Activated T-cell treated with anti-CD3 and anti-CD28 coated beads, Interleukin-2, amount 50 U/mL, for 4 hours (primary cell): ENCODE data around the gene SIRT1. TPM values are rescaled to one million over a fixed set of nuclear protein-coding genes. Genes with fewer than 3 reads are reported as not detected.

Experiments used
- ATAC-seq, 2 donors: fragments of 200-7000 bp; cut with Tn5 transposase; one replicate each; pipeline ENCODE4 v1.10.0; 2021
- DNase-seq: peaks from one replicate; pipeline ENCODE4 v3.0.0-alpha.2; 2020
- H3K27me3 Mint-ChIP-seq: one replicate; pipeline ENCODE4 v1.8.0; 2021; ENCODE audit warnings: low read depth, mixed read lengths
- H3K36me3 Mint-ChIP-seq: one replicate; pipeline ENCODE4 v1.8.0; 2022; ENCODE audit warnings: mixed read lengths; ENCODE audit not compliant: insufficient read depth
- H3K4me1 Mint-ChIP-seq: one replicate; pipeline ENCODE4 v1.8.0; 2021; ENCODE audit warnings: low read depth, mixed read lengths
- H3K4me3 Mint-ChIP-seq: one replicate; pipeline ENCODE4 v1.8.0; 2021; ENCODE audit warnings: mild to moderate bottlenecking, moderate library complexity, mixed read lengths
- H3K9me3 Mint-ChIP-seq: one replicate; pipeline ENCODE4 v1.8.0; 2021; ENCODE audit warnings: mixed read lengths
- total RNA-seq, 3 donors: library from RNA; stranded (reverse); gene quantifications; one replicate each; pipeline ENCODE4 v1.2.1, GENCODE V29; 2021

SIRT1 gene
- total RNA-seq, 3 donors from 2014 or later, result 14.8 to 17.3 (median 15.2) TPM

- ATAC-seq (no peak), DNase-seq (no peak)
- H3K9me3 Mint-ChIP-seq, result no peaks in the 10 kb centered on the region
- H3K27me3 Mint-ChIP-seq, result no peaks in the 10 kb centered on the region
- H3K4me1 Mint-ChIP-seq, result peaks cover 19% of the 10 kb centered on the region
- H3K36me3 Mint-ChIP-seq, result peaks cover 40% of the 10 kb centered on the region
- no peak overlapping the region for H3K4me3 Mint-ChIP-seq
These were observed 30.4 kb downstream of the SIRT1 start for GRCh38 chr10:67914777-67915340.

GRCh38 chr10:67917169-67917568, 32.7 kb downstream of the SIRT1 start:
- H3K9me3 Mint-ChIP-seq, result no peaks in the 10 kb centered on the region
- H3K4me1 Mint-ChIP-seq, result peaks cover 18% of the 10 kb centered on the region
- no peaks in the 10 kb centered on the region for H3K27me3 Mint-ChIP-seq
- DNase-seq, result no peak
- peaks cover 33% of the 10 kb centered on the region for H3K36me3 Mint-ChIP-seq
- ATAC-seq, result no peak
- H3K4me3 Mint-ChIP-seq, result no peak overlapping the region

DNA sequence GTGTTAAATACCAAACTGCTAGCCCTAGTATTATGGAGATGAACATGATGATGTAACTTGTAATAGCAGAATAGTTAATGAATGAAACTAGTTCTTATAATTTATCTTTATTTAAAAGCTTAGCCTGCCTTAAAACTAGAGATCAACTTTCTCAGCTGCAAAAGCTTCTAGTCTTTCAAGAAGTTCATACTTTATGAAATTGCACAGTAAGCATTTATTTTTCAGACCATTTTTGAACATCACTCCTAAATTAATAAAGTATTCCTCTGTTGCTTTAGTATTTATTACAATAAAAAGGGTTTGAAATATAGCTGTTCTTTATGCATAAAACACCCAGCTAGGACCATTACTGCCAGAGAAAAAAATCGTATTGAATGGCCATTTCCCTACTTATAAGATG, 33.2 kb downstream of the SIRT1 start:
- H3K27me3 Mint-ChIP-seq, result no peaks in the 10 kb centered on the region
- ATAC-seq (no peak), DNase-seq (no peak)
- no peaks in the 10 kb centered on the region for H3K9me3 Mint-ChIP-seq
- peaks cover 28% of the 10 kb centered on the region for H3K36me3 Mint-ChIP-seq
- H3K4me1 Mint-ChIP-seq, result peaks cover 13% of the 10 kb centered on the region
- H3K4me3 Mint-ChIP-seq, result no peak overlapping the region

DNA sequence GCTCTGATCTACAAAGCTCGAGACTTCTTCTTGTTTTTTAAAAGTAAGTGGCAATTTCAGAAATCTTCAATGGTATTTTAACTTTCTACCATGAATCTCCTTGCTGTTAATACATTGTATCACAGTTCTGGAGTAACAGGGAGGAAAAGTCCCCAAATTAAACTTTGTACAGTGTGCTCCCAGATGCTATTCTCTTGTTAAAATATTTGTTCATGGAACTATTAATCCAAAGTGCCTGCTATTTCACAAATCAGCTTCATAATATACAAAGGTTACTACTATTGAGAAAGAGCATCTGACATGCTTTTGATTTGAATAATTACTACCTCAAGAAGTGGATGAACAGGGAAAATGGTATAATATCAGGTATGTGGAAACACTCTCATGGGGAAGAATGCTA, 36.6 kb downstream of the SIRT1 start:
- DNase-seq, result no peak
- peaks cover 21% of the 10 kb centered on the region for H3K36me3 Mint-ChIP-seq
- ATAC-seq, result no peak
- H3K4me3 Mint-ChIP-seq, result no peak overlapping the region
- H3K27me3 Mint-ChIP-seq, result no peaks in the 10 kb centered on the region
- no peaks in the 10 kb centered on the region for H3K9me3 Mint-ChIP-seq
- H3K4me1 Mint-ChIP-seq, result peaks cover 3% of the 10 kb centered on the region

DNA sequence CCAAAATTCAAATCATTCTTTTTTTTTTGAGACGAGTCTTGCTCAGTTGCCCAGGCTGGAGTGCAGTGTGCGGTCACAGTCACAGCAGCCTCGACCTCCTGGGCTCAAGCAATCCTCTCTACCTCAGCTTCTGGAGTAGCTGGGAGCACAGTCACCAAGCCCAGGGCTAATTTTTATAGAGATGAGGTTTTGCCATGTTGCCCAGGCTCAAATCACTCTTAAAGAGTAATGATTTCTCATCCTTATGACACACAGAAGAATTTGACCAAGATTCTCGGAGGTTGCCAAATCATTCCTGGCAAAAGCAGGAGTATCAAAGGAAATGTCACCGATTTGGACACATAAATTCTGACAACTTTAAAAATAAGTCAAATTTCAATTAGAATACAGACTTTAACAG, 39.1 kb downstream of the SIRT1 start:
- DNase-seq (no peak), ATAC-seq (no peak)
- Mint-ChIP-seq H3K4me1 (no peaks in the 10 kb centered on the region), H3K9me3 (no peaks in the 10 kb centered on the region), H3K27me3 (no peaks in the 10 kb centered on the region), H3K36me3 (peaks cover 14% of the 10 kb centered on the region), H3K4me3 (no peak overlapping the region)

GRCh38 chr10:67924136-67924535, 39.7 kb downstream of the SIRT1 start:
- Mint-ChIP-seq H3K4me1 (no peaks in the 10 kb centered on the region), H3K36me3 (peaks cover 12% of the 10 kb centered on the region), H3K4me3 (no peak overlapping the region), H3K9me3 (no peaks in the 10 kb centered on the region), H3K27me3 (no peaks in the 10 kb centered on the region)
- DNase-seq (no peak), ATAC-seq (no peak)

DNA sequence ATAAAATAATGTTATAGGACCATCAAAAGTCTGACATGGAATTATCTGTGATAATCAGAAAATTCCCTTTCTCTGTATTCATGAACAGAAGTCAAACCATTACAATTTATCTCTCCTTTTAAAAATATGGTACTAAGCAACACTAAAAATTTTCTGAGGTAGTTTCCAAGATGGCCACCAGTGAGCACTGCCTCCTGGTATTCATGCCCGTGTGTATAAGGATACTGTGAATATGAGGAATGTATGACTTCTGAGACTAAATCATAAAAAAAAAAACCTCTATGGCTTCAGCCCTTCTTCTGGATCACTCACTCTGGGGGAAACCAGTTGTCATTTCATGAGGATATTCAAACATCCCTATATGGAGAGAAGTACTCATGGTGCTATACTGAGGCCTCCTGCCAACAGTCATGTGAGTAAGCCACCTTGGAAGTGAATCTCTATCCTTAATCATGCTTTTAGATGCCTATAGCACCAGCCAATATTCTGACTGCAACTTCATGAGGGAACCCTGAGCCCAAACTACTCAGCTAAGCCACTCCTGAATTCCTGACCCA, 41.1 kb downstream of the SIRT1 start:
- H3K4me1 Mint-ChIP-seq, result no peaks in the 10 kb centered on the region

DNA sequence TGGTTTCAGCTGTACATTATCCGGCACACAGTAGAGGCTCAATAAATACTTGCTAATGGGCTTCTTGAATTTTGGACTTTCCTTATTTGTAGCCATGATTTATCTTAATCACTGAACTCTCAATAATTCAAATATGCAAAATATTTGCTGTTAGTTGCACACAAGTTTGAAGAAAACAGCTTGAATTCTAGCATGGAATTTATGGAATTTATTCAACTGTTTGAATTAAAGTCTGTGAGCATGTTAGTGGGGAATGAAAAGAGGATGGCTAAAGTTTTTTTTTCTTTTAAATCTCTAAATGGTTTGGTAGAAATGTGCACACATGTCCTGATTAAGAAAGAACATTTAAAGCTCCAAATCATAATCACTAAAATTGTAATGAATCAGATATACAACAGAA, 42.5 kb downstream of the SIRT1 start:
- DNase-seq, result no peak
- Mint-ChIP-seq H3K4me3 (no peak overlapping the region), H3K36me3 (peaks cover 13% of the 10 kb centered on the region), H3K4me1 (no peaks in the 10 kb centered on the region), H3K27me3 (no peaks in the 10 kb centered on the region), H3K9me3 (no peaks in the 10 kb centered on the region)
- ATAC-seq, result no peak

More for the DNA sequence above, 41.1 kb downstream of the SIRT1 start:
- Mint-ChIP-seq H3K4me3 (no peak overlapping the region), H3K27me3 (no peaks in the 10 kb centered on the region), H3K36me3 (peaks cover 14% of the 10 kb centered on the region), H3K9me3 (no peaks in the 10 kb centered on the region)
- DNase-seq, result no peak
- no peak for ATAC-seq

DNA sequence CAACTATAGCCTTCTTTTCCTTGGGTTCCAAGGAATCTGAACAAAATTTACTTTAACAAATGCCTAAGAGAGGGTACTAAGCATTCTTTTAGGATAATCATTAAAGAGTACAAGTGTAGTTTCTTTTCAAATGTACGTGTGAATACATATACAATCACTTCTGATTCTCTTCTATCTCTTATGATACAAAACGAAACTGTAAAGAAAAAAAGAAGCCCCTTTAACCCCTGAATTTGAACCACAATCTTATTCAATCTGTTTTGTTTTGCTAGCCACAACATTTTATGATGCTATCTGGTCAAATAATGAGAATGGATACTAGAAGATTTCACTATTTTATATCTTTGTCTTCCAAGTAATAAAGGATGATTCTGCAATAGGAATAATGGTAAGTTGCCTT, 48.7 kb downstream of the SIRT1 start:
- ATAC-seq, result no peak

DNA sequence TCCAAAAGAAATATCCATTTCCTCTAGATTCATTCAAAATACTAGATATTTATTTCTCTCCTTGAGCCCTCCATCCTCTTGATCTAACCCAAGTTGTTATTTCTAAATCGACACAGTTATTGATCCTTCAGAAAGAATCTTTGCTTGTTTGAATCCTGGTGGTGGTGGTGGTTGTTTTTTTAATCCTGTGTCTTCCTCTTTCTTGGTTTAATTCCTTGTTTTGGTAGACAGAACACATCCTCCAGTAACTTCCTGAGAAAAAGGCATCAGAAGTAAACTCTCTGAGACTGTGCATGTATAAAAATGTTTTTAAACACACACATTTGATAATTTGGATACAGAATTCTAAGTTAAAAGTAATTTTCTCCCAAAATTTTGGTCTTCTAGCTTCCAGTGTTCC, 49.9 kb downstream of the SIRT1 start:
- H3K9me3 Mint-ChIP-seq, result no peaks in the 10 kb centered on the region
- DNase-seq (no peak), ATAC-seq (no peak)
- H3K27me3 Mint-ChIP-seq, result no peaks in the 10 kb centered on the region
- H3K4me3 Mint-ChIP-seq, result no peak overlapping the region
- H3K36me3 Mint-ChIP-seq, result peaks cover 26% of the 10 kb centered on the region
- no peaks in the 10 kb centered on the region for H3K4me1 Mint-ChIP-seq

More for the DNA sequence above, 48.7 kb downstream of the SIRT1 start:
- no peak for DNase-seq
- Mint-ChIP-seq H3K27me3 (no peaks in the 10 kb centered on the region), H3K36me3 (peaks cover 28% of the 10 kb centered on the region), H3K4me3 (no peak overlapping the region), H3K9me3 (no peaks in the 10 kb centered on the region), H3K4me1 (no peaks in the 10 kb centered on the region)

- Mint-ChIP-seq H3K4me3 (no peak overlapping the region), H3K4me1 (no peaks in the 10 kb centered on the region), H3K27me3 (no peaks in the 10 kb centered on the region), H3K36me3 (peaks cover 23% of the 10 kb centered on the region), H3K9me3 (no peaks in the 10 kb centered on the region)
- no peak for DNase-seq
- ATAC-seq, result no peak
These were observed 50.8 kb downstream of the SIRT1 start for GRCh38 chr10:67935223-67935622.

DNA sequence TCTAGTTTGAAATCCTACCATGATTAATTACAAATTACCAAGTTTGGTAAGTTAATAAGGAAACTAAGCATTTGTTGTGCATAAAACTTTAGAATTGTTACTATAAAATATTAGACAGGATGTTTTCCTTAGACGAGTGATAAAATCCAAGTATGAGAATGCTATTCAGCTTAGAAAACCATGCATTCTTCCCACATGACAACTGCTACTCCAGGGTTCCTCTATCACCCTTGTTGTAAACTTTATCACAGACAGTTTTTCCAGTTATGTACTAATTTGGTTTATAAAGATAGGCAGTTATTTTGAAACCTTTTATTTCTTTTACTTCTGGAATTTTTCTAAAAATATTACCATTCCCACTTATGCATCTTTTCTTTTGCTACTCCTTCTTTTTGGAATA, 52.0 kb downstream of the SIRT1 start:
- no peak for ATAC-seq
- no peaks in the 10 kb centered on the region for H3K4me1 Mint-ChIP-seq
- H3K36me3 Mint-ChIP-seq, result peaks cover 24% of the 10 kb centered on the region
- DNase-seq, result no peak
- H3K27me3 Mint-ChIP-seq, result no peaks in the 10 kb centered on the region
- H3K4me3 Mint-ChIP-seq, result no peak overlapping the region
- H3K9me3 Mint-ChIP-seq, result no peaks in the 10 kb centered on the region

DNA sequence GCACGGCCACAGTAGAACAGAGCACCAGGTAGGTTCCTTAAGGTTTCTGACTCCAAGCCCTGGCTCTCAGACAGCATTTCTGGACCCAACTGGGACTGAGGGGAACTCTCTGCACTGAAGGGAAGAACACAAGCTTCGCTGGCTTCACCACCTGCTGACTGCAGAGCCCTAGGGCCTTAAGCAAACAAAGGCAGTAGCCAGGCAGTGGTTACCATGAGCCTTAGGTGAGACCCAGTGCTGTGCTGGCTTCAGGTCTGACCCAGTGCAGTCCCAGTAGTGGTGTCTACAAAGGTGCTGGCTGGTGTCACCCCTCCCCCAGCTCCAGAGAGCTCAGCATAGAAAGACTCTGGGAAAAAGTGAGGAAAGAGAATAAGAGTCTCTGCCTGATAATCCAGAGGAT, 59.5 kb downstream of the SIRT1 start:
- peaks cover 8% of the 10 kb centered on the region for H3K4me1 Mint-ChIP-seq
- ATAC-seq, result no peak
- H3K4me3 Mint-ChIP-seq, result no peak overlapping the region
- H3K9me3 Mint-ChIP-seq, result peaks cover 7% of the 10 kb centered on the region
- no peaks in the 10 kb centered on the region for H3K27me3 Mint-ChIP-seq
- peaks cover 39% of the 10 kb centered on the region for H3K36me3 Mint-ChIP-seq
- no peak for DNase-seq

- Mint-ChIP-seq H3K27me3 (no peaks in the 10 kb centered on the region), H3K36me3 (peaks cover 26% of the 10 kb centered on the region), H3K4me3 (no peak overlapping the region), H3K4me1 (no peaks in the 10 kb centered on the region), H3K9me3 (no peaks in the 10 kb centered on the region)
- ATAC-seq (no peak), DNase-seq (no peak)
These were observed 71.2 kb downstream of the SIRT1 start for GRCh38 chr10:67955614-67956013.

GRCh38 chr10:67959839-67960476, 75.5 kb downstream of the SIRT1 start:
- no peaks in the 10 kb centered on the region for H3K27me3 Mint-ChIP-seq
- ATAC-seq, result no peak

More at GRCh38 chr10:67959839-67960476, 75.5 kb downstream of the SIRT1 start:
- Mint-ChIP-seq H3K9me3 (no peaks in the 10 kb centered on the region), H3K4me3 (no peak overlapping the region), H3K4me1 (no peaks in the 10 kb centered on the region), H3K36me3 (peaks cover 30% of the 10 kb centered on the region)
- no peak for DNase-seq
